Measurements from ENCODE around the gene SCUBE1. TPM values are rescaled to one million over a fixed set of nuclear protein-coding genes. Genes with fewer than 3 reads are reported as not detected.

SCUBE1 gene
- total RNA-seq, 1 donor from 2014 or later = 0.64 TPM

GRCh38 chr22:43160497-43161126 is 182.6 kb downstream of the SCUBE1 start:
- DNase-seq (no peak), ATAC-seq (no peak)
- intact Hi-C loops (cut with micrococcal nuclease) = no loop called here

- no peak for ATAC-seq
- DNase-seq = no peak
- intact Hi-C loops (cut with micrococcal nuclease) = no loop called here
Observed at GRCh38 chr22:43159484-43160178, 183.5 kb downstream of the SCUBE1 start.

GRCh38 chr22:43158778-43159483 is 184.2 kb downstream of the SCUBE1 start:
- intact Hi-C loops (cut with micrococcal nuclease) = no loop called here
- ATAC-seq = peak; percentile 23

GRCh38 chr22:43157874-43158546 is 185.2 kb downstream of the SCUBE1 start:
- intact Hi-C loops (cut with micrococcal nuclease) = no loop called here
- DNase-seq (no peak), ATAC-seq (no peak)

More at GRCh38 chr22:43158778-43159483, 184.2 kb downstream of the SCUBE1 start:
- no peak for DNase-seq

GRCh38 chr22:43156413-43156812 is 186.8 kb downstream of the SCUBE1 start:
- intact Hi-C loops (cut with micrococcal nuclease) = no loop called here
- no peak for ATAC-seq
- DNase-seq = no peak

- ATAC-seq = no peak
Observed at GRCh38 chr22:43155789-43156188, 187.4 kb downstream of the SCUBE1 start.

GRCh38 chr22:43154887-43155536 is 188.2 kb downstream of the SCUBE1 start:
- DNase-seq (peak; percentile 60), ATAC-seq (no peak)
- intact Hi-C loops (cut with micrococcal nuclease) = no loop called here

More at GRCh38 chr22:43155789-43156188, 187.4 kb downstream of the SCUBE1 start:
- DNase-seq = no peak
- intact Hi-C loops (cut with micrococcal nuclease) = no loop called here

GRCh38 chr22:43153899-43154298 is 189.3 kb downstream of the SCUBE1 start:
- ATAC-seq (no peak), DNase-seq (no peak)
- intact Hi-C loops (cut with micrococcal nuclease) = no loop called here

GRCh38 chr22:43152357-43153071 is 190.7 kb downstream of the SCUBE1 start:
- intact Hi-C loops (cut with micrococcal nuclease) = no loop called here
- DNase-seq (peak; percentile 83), ATAC-seq (peak; percentile 79)

- intact Hi-C loops (cut with micrococcal nuclease) = no loop called here
- no peak for DNase-seq
- ATAC-seq = no peak
Observed at GRCh38 chr22:43152003-43152356, 191.2 kb downstream of the SCUBE1 start.

GRCh38 chr22:43151251-43152002 is 191.7 kb downstream of the SCUBE1 start, which contains the start of gene TSPO:
Gene TSPO, plus strand, starts transcription at chr22:43151559. Its CDS starts 7,680 bp downstream, at chr22:43159239.
- ATAC-seq (peak; percentile 88), DNase-seq (peak; percentile 91)
- intact Hi-C loops (cut with micrococcal nuclease) = no loop called here

GRCh38 chr22:43150731-43151206 is 192.4 kb downstream of the SCUBE1 start:
- intact Hi-C loops (cut with micrococcal nuclease) = no loop called here
- DNase-seq (no peak), ATAC-seq (no peak)

GRCh38 chr22:43148581-43148980 is 194.6 kb downstream of the SCUBE1 start:
- DNase-seq = no peak
- no peak for ATAC-seq
- intact Hi-C loops (cut with micrococcal nuclease) = no loop called here

- no peak for ATAC-seq
- intact Hi-C loops (cut with micrococcal nuclease) = no loop called here
- no peak for DNase-seq
Observed at GRCh38 chr22:43147821-43148220, 195.4 kb downstream of the SCUBE1 start.
